ENCODE results near the gene ME3. TPM values are rescaled to one million over a fixed set of nuclear protein-coding genes. Genes with fewer than 3 reads are reported as not detected.

Gene ME3
- total RNA-seq, 1 experiment from 2014 or later = 35.3 TPM

DNA sequence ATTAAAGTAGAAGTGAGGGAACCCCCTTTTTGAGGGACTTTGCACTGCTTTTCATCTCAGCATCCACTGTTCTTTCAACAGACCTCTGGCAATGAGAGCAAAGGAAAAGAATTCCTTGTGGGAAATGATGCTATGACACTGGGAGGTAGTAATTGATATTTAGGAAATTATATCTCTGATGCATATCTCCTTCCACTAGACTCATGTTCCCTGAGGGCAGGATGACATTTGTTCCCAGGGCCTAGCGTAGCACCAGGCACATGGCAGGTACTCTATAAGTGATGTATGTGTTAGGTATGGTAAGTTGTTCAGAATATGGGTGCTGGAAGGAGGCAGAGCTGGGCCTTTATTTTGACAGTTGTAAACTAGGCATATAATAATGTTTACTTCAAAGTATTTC, 154.9 kb downstream of the ME3 start:
- no peaks in the 10 kb centered on the region for H3K27me3 ChIP-seq (ENCODE audit: control insufficient read depth, insufficient read depth, low read length)
- TF ChIP-seq POLR2AphosphoS5 (IDR thresholded peaks at IDR 0.05; ENCODE audit: low read depth, low read length) (no peak), TCF7L2 (IDR thresholded peaks at IDR 0.05; ENCODE audit: low read depth, low read length) (no peak), SIN3A (IDR thresholded peaks at IDR 0.05; ENCODE audit: borderline replicate concordance, insufficient read depth, low read depth, low read length) (no peak)
- TF ChIP-seq, protein P1, sequence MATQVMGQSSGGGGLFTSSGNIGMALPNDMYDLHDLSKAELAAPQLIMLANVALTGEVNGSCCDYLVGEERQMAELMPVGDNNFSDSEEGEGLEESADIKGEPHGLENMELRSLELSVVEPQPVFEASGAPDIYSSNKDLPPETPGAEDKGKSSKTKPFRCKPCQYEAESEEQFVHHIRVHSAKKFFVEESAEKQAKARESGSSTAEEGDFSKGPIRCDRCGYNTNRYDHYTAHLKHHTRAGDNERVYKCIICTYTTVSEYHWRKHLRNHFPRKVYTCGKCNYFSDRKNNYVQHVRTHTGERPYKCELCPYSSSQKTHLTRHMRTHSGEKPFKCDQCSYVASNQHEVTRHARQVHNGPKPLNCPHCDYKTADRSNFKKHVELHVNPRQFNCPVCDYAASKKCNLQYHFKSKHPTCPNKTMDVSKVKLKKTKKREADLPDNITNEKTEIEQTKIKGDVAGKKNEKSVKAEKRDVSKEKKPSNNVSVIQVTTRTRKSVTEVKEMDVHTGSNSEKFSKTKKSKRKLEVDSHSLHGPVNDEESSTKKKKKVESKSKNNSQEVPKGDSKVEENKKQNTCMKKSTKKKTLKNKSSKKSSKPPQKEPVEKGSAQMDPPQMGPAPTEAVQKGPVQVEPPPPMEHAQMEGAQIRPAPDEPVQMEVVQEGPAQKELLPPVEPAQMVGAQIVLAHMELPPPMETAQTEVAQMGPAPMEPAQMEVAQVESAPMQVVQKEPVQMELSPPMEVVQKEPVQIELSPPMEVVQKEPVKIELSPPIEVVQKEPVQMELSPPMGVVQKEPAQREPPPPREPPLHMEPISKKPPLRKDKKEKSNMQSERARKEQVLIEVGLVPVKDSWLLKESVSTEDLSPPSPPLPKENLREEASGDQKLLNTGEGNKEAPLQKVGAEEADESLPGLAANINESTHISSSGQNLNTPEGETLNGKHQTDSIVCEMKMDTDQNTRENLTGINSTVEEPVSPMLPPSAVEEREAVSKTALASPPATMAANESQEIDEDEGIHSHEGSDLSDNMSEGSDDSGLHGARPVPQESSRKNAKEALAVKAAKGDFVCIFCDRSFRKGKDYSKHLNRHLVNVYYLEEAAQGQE (IDR thresholded peaks at IDR 0.05; ENCODE audit: insufficient read depth in 1 of 2, low read depth in 2 of 2, low read length in 1 of 2) = no peak
- TF ChIP-seq, protein P2, sequence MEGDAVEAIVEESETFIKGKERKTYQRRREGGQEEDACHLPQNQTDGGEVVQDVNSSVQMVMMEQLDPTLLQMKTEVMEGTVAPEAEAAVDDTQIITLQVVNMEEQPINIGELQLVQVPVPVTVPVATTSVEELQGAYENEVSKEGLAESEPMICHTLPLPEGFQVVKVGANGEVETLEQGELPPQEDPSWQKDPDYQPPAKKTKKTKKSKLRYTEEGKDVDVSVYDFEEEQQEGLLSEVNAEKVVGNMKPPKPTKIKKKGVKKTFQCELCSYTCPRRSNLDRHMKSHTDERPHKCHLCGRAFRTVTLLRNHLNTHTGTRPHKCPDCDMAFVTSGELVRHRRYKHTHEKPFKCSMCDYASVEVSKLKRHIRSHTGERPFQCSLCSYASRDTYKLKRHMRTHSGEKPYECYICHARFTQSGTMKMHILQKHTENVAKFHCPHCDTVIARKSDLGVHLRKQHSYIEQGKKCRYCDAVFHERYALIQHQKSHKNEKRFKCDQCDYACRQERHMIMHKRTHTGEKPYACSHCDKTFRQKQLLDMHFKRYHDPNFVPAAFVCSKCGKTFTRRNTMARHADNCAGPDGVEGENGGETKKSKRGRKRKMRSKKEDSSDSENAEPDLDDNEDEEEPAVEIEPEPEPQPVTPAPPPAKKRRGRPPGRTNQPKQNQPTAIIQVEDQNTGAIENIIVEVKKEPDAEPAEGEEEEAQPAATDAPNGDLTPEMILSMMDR (IDR thresholded peaks at IDR 0.05) = no peak
- H3K9me3 ChIP-seq (ENCODE audit: control insufficient read depth, insufficient read depth, low read depth, low read length) = peaks cover 8% of the 10 kb centered on the region; the same call in 1 of the 2 replicates
- no TSS peak for BruUV-seq (replicated peaks)
- POLR2A ChIA-PET = no interaction called here
- no peak for DNase-seq (ENCODE audit: low read depth, low spot score)
- H3K4me1 ChIP-seq (ENCODE audit: control insufficient read depth, insufficient read depth, low read length) = peaks cover 70% of the 10 kb centered on the region
- intact Hi-C loops (cut with micrococcal nuclease; ENCODE audit: unreplicated experiment) (loop anchor here (5.0 kb wide), 1 partner anchor 55 kb away; no protein-coding TSS in a partner anchor), in situ Hi-C loops (cut with HindIII; ENCODE audit: low pct_unique_long_range_greater_than_20kb, low sequenced_read_pairs) (no loop called here)
- no peak for ATAC-seq
- H3K27ac ChIP-seq (ENCODE audit: low read length) = peak overlapping the region; percentile 72
- H3K4me3 ChIP-seq (ENCODE audit: low read depth in 2 of 2, low read length in 2 of 2) = no peak overlapping the region
- no peaks in the 10 kb centered on the region for H3K36me3 ChIP-seq (ENCODE audit: control insufficient read depth, insufficient read depth, low read length)
- CTCF ChIA-PET = no interaction called here

DNA sequence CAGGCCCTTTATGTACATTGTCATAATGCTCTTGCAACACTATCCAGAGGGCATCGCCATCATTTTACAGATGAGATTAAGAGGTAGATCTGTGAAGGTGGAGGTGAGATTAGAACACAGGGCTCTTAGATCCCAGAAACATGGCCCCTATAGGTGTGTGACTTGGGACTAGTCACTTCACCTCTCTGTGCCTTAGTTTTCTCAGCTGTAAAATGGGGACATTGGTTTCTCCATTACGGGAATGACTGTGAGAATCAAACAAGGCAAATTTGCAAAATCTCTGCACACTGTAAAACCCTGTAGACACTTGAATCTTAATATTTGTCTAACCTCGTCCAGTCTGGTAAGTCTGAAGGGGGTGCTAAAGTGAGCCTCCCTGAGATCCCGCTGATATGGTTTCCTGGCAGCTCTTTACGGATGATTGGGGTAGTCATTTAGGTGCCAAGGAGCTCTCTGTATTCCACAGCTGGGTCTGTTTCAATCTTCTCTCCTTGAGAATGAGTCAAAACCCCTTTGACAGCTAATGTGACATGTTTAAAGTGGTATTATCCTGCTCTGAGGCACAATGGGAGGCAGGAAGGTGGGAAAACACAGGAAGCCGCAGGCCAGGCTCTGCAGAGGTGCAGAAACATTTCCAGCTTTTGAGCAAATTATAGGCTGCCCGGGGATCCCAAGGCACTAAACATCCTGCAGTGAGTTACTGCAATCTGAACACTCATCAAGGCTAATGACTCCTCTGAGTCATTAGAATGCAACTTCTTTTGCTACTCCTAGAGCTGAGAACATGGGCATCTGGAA, 156.9 kb downstream of the ME3 start:
- ChIA-PET POLR2A (no interaction called here), CTCF (no interaction called here)
- BruUV-seq (replicated peaks) = no TSS peak
- Histone ChIP-seq H3K36me3 (ENCODE audit: control insufficient read depth, insufficient read depth, low read length) (no peaks in the 10 kb centered on the region), H3K9me3 (ENCODE audit: control insufficient read depth, insufficient read depth, low read depth, low read length) (peaks cover 20% of the 10 kb centered on the region; the same call in 1 of the 2 replicates), H3K4me3 (ENCODE audit: low read depth in 2 of 2, low read length in 2 of 2) (no peak overlapping the region), H3K27me3 (ENCODE audit: control insufficient read depth, insufficient read depth, low read length) (no peaks in the 10 kb centered on the region), H3K4me1 (ENCODE audit: control insufficient read depth, insufficient read depth, low read length) (peaks cover 68% of the 10 kb centered on the region), H3K27ac (ENCODE audit: low read length) (peak overlapping the region; percentile 72)
- intact Hi-C loops (cut with micrococcal nuclease; ENCODE audit: unreplicated experiment) = loop anchor here (5.0 kb wide), 1 partner anchor 53 kb away; no protein-coding TSS in a partner anchor
- in situ Hi-C loops (cut with HindIII; ENCODE audit: low pct_unique_long_range_greater_than_20kb, low sequenced_read_pairs) = no loop called here
- peak; percentile 92 for ATAC-seq
- TF ChIP-seq, protein P1 (IDR thresholded peaks at IDR 0.05; ENCODE audit: insufficient read depth in 1 of 2, low read depth in 2 of 2, low read length in 1 of 2) = no peak
- peak; percentile 35; the same call in 1 of the 2 replicates for TF ChIP-seq POLR2AphosphoS5 (IDR thresholded peaks at IDR 0.05; ENCODE audit: low read depth, low read length)
- DNase-seq (ENCODE audit: low read depth, low spot score) = peak; percentile 75
